ENCODE results near the gene CLCN3.
"Not testable (repeated sequence)": the region's sequence is repeated elsewhere in the genome, so short reads cannot be mapped to it uniquely, and the experiment has no call there.

The CLCN3 gene

GRCh38 chr4:169619958-169620879 lies at the start of gene CLCN3:
TSS of gene CLCN3 (plus strand) at chr4:169620578. CDS start at chr4:169635929, 15,351 bp downstream.
- DNase-seq, result peak; percentile 72 to 85 (median 76)

GRCh38 chr4:169571012-169571411 lies 49.4 kb upstream of the CLCN3 start:
- not testable (repeated sequence) for DNase-seq

GRCh38 chr4:169571435-169571834 lies 48.9 kb upstream of the CLCN3 start:
- no peak for DNase-seq

- no peak for DNase-seq
Observed at GRCh38 chr4:169573889-169574288, 46.5 kb upstream of the CLCN3 start.

GRCh38 chr4:169582203-169582602 lies 38.2 kb upstream of the CLCN3 start:
- DNase-seq, result no peak

- DNase-seq, result no peak
Observed at GRCh38 chr4:169582706-169583105, 37.7 kb upstream of the CLCN3 start.

GRCh38 chr4:169583563-169583962 lies 36.8 kb upstream of the CLCN3 start:
- no peak for DNase-seq

GRCh38 chr4:169593050-169593560 lies 27.3 kb upstream of the CLCN3 start:
- no peak for DNase-seq

- no peak for DNase-seq
Observed at GRCh38 chr4:169594560-169595195, 25.7 kb upstream of the CLCN3 start.

- DNase-seq, result no peak
Observed at GRCh38 chr4:169601016-169601771, 19.2 kb upstream of the CLCN3 start.

GRCh38 chr4:169603312-169603711 lies 17.1 kb upstream of the CLCN3 start:
- DNase-seq, result no peak

- no peak for DNase-seq
Observed at GRCh38 chr4:169604131-169604900, 16.1 kb upstream of the CLCN3 start.

- DNase-seq, result no peak
Observed at GRCh38 chr4:169604903-169605331, 15.5 kb upstream of the CLCN3 start.

- DNase-seq, result no peak
Observed at GRCh38 chr4:169611157-169611556, 9.2 kb upstream of the CLCN3 start.

- DNase-seq, result peak; percentile 67 to 78 (median 75)
Observed at GRCh38 chr4:169611991-169612870, 8.1 kb upstream of the CLCN3 start, which contains the start of gene NEK1. TSS of gene NEK1 (minus strand) at chr4:169612583. CDS start at chr4:169602630, 9,953 bp downstream.

GRCh38 chr4:169612871-169613859 lies 7.2 kb upstream of the CLCN3 start:
- DNase-seq, result peak; percentile 13 to 43 (median 24)

GRCh38 chr4:169615467-169616106 lies 4.8 kb upstream of the CLCN3 start:
- DNase-seq, result no peak

- no peak for DNase-seq
Observed at GRCh38 chr4:169616846-169617245, 3.5 kb upstream of the CLCN3 start.

GRCh38 chr4:169617306-169617705 lies 3.1 kb upstream of the CLCN3 start:
- no peak for DNase-seq

All from activated CD4-positive, CD25-positive, alpha-beta regulatory T cell (primary cell).